Measurements from ENCODE around the gene PPP1R12B.
"Not testable (repeated sequence)": the region's sequence is repeated elsewhere in the genome, so short reads cannot be mapped to it uniquely, and the experiment has no call there.

PPP1R12B gene

DNA sequence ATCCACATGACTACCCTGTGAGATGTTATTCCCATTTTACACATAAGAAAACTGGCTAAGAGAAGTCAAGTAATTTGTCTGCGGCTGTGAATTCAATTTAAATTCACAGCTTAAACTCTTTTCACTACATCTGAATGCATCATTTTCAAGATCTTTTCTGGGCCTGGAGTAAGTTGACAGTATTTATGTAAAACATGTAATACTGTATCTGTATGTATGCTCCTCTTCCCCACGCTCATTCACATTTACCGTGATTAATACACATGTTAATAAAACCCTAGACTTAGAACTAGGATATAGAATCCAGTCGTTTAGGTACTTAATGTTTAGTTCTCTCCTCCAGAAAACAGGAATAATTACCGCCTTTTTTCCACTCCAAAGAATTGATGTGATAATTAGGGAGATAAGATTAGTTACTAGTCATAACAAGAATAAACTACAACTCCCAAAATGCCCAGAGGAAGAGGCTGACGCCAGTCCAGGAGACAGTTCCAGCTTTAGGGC is 442 bp upstream of the PPP1R12B start:
- DNase-seq, result no peak

DNA sequence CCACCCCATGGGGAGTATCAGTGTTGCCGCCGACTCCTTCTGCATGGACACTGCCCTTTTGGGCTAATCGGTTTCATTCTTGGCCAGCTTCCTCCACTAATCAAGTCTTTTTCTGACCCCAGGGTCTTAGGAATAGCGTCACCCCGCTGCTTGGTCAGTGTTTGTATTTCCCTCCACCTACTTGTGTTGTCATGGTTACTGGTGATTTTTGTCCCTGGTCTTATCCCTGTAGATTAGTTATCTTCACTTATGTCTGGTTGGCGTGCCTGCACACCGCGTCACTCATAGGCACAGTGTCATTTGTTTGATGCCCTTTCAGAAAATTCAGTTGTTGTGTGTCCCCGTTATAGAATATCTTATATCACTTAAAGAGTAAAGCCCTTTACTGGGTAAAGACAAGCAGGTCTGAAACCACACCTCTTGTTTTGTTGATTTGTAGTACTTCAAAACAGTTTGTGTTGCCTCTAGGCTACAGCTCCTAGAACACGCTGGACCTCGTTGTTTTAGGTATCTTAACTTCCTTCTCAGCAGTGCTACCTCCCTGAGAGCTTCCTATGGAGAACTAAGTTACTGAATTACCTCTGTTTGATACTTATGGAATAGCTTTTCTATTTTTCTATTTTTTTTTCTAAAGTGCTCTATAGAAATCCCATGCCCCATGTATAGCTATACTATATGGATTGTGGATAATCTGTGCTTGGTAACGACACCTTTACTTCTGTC is 868 bp downstream of the PPP1R12B start:
- no peak for DNase-seq

GRCh38 chr1:202351725-202352124 is 3.2 kb downstream of the PPP1R12B start:
- DNase-seq, result no peak

DNA sequence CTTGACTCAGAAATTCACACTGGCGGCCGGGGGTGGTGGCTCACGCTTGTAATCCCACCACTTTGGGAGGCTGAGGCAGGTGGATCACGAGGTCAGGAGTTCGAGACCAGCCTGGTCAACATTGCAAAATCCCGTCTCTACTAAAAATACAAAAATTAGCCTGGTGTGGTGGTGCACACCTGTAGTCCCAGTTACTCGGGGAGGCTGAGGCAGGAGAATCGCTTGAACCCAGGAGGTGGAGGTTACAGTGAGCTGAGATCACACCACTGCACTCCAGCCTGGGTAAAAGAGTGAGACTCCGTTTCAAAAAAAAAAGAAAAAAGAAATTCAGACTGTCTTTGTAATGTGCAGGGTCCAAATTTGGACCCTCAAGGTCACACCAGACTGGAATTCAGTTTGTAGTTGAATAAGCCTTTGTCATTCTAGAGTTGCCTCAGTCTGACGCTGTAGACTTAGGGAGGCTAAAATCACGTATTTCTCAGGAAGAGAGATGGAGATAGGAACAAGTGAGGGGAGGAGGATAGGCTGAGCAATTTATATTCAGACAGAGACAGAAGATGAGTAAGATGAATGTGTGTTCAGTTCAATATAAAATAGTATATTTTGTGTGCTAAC is 4.2 kb downstream of the PPP1R12B start:
- DNase-seq, result not testable (repeated sequence)

GRCh38 chr1:202355944-202356553 is 7.5 kb downstream of the PPP1R12B start:
- no peak for DNase-seq

DNA sequence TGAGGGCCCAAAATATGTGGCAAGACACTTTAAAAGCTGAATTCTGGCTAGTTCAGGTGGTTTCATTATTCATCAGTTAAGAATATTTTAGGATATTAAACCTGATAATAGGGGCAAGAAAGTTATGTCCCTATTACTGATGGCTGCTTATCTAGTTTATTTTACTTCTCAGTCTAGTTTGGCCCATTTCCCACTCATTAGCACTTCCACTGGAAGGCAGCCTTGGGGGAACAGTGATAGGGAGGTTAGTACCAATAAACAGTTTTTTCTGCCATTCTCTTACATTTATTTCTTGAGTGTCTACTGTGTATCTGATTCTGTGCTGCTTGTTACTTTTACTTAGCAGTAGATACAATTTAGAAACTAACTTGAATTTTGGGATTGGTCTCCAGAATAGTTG is 9.0 kb downstream of the PPP1R12B start:
- DNase-seq, result no peak

DNA sequence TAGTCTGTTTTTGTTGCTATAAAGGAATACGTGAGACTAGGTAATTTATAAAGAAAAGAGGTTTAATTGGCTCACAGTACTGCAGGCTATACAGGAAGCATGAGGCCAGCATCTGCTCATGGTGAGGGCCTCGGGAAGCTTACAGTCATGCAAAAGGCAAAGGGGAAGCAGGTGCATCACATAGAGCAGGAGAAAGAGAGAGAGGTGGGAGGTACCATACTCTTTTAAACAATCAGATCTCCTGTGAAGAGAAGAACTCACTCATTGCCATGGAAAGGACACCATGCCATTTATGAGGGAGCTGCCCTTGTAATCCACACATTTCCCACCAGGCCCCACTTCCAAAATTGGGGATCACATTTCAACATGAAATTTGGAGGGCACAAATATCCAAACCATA is 12.7 kb downstream of the PPP1R12B start:
- no peak for DNase-seq

DNA sequence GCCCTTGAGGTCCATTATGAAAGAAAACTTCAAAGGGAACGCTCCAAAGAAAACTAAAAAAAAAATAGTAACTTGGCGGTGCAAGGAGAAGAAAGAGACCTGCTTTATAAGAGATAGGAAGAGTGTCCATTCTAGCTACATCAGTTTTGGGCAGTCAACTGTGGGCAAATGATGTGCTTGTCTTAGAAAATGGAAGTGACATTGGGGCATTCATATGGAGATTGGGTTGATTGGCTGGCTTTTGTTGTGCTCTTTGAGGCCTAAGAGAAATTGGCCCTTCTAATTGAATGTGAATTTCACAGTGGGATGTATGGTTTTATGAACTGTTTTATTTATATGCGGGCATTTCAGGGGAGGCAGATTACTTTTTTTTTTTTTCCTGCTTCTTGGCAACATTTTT is 13.2 kb downstream of the PPP1R12B start:
- DNase-seq, result no peak

GRCh38 chr1:202362212-202362611 is 13.7 kb downstream of the PPP1R12B start:
- no peak for DNase-seq

DNA sequence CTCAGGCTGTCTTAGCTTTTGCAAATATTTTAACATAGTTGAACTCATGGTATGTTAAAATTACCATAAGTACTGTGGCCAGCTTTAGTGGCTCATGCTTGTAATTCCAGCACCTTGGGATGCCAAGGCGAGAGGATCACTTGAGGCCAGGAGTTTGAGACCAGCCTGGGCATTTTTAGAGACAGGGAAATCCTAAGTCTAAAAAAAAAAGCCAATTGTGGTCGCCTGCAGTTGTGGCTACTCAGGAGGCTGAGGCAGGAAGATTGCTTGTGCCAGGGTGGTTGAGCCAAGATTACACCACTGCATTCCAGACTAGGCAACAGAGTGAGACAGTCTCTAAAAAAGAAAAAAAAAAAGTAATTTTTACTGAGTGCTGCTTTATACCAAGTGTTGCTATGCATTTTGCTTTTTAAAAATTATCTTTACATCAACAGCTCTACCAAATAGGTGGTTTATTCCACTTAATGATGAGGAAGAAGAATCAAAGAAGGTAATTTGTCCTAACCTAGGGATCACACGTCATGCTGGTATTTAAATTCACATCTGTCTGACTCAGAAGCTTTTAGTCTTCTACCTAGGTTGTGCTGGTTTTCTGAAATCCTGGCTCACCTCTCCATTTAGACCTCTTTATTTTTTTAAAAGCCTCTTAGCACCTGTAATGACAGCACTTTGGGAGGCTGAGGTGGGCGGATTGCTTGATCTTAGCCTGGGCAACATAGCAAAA is 16.8 kb downstream of the PPP1R12B start:
- DNase-seq, result no peak

DNA sequence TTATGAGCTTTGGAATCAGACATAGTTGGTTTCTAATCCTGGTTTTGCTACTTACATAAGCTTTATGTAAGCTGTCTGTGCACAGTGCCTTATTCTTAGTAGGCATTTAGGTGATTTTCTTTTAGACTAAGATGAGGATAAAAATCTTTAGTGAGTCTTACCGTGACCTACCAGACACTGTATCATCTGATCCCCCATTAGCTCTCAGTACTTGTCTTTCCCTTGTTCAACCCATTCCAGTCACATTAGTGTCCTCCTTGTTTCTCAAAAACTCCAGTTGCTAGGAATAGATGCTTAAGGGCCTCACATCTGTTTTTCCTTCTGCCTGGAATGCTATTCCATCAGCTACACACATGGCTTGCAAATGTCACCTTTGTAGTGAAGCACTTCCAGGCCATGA is 18.8 kb downstream of the PPP1R12B start:
- no peak for DNase-seq

DNA sequence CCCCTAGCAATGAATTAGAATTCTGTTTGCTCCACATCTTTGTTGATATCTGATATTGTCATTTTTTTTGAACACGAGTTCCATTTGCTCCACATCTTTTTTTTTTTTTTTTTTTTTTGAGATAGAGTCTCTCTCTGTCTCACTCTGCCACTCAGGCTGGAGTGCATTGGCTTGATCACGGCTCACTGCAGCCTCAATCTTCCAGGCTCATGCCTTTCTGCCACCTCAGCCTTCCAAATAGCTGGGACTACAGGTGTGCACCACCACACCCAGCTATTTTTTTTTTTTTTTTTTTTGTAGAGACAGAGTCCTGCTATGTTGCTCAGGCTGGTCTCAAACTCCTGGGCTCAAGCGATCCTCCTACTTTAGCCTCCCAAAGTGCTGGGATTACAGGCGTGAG is 22.4 kb downstream of the PPP1R12B start:
- not testable (repeated sequence) for DNase-seq

DNA sequence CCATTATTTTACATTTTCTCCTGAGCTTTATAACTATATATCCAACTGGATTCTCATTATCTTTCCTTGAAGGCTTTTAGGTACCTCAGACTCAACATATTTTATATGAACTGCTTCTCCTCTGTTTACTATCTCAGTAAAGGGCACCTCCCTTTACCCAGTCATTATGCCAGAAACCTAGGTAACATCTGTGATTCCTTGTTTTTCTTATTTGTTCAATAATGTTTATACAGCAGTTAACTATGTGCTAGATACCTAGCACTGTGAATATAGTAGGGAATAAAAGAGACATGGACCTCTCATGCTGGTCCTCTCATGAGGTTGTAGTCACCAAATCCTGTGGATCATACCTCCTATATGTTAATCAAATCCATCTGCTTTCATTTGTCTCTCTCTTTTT is 25.6 kb downstream of the PPP1R12B start:
- no peak for DNase-seq

GRCh38 chr1:202375175-202375574 is 26.7 kb downstream of the PPP1R12B start:
- not testable (repeated sequence) for DNase-seq

- no peak for DNase-seq
Measured at GRCh38 chr1:202376247-202376646, 27.7 kb downstream of the PPP1R12B start.

- DNase-seq, result not testable (repeated sequence)
Measured at GRCh38 chr1:202379884-202380529, 31.5 kb downstream of the PPP1R12B start.

- not testable (repeated sequence) for DNase-seq
Measured at GRCh38 chr1:202380535-202380934, 32.0 kb downstream of the PPP1R12B start.

GRCh38 chr1:202381867-202382266 is 33.4 kb downstream of the PPP1R12B start:
- not testable (repeated sequence) for DNase-seq

- DNase-seq, result not testable (repeated sequence)
Measured at GRCh38 chr1:202395831-202396230, 47.3 kb downstream of the PPP1R12B start.

DNA sequence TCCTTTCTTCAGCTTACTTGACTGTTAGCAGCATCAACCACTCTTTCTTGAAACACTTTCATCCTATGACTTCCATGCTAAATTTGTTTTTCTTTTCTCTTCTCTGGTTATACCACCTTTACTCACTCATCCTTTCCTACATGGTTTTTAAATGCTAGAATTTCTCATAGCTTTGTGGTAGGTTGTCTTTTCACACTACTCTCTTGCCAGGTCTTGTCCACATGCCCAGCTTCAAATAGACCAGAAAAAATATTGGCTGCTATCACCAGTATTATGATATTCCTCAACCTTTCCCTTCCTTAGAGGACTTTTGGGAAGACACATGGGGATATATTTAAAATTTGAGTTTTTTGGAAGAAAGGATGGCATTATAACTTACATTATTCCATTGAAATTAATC is 48.8 kb downstream of the PPP1R12B start:
- DNase-seq, result no peak

DNA sequence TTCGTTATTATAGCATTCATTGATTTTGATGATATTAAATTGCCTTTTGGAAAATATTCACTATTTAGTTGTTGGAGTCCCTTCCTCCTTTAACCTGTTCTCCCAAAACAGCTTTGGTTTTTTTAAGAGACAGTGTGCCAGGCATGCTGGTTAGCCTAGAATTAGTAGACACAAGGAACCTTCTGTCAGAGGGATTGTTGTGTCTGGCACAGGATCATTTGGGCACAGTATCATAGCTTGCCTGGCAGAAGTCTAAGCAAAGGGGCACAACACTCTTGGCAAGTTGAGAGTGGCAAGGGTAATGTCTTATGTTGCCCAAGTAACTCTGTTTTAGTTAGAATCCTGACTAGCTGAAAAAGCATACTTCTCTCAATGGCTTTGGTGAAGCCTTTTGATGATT is 49.9 kb downstream of the PPP1R12B start:
- DNase-seq, result not testable (repeated sequence)

DNA sequence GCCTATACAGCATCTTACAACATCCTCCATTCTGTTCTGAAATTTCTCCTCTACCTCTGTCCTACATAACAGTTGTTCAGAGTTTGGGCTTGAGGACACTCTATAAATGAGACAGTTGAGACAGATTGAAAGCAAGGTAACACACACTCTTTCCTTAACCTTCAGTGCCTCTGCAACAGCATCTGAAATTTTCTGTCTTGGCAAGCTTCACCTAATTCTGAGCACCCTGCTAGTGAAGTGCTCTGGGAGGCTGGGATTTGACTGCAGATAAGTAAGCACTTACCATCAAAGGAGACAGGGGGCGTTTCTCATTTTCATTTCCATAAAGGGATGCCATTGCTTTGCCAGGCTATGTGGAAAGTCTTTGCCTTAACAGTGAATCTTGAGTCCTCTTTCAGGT is 53.3 kb downstream of the PPP1R12B start:
- DNase-seq, result not testable (repeated sequence)

- DNase-seq, result not testable (repeated sequence)
Measured at GRCh38 chr1:202403381-202403780, 54.9 kb downstream of the PPP1R12B start.

Data from T-helper 9 cell (primary cell).